K562 (cell line): ENCODE measurements around the gene SLC22A23. TPM values are rescaled to one million over a fixed set of nuclear protein-coding genes. Genes with fewer than 3 reads are reported as not detected.
A peak's percentile ranks its signal among the peaks of the same experiment; 100 is the strongest.

ENCODE experiments used
- ATAC-seq: fragments of 200-7000 bp; cut with Tn5 transposase; 3 replicates; pipeline ENCODE4 v1.9.1; 2020; ENCODE audit warnings: moderate library complexity
- BruUV-seq: library from RNA; stranded (reverse); fragments of 400-500 nt; replicated peaks from 2 replicates; lab custom pipeline; 2021; lab: Mats Ljungman, UMichigan
- CTCF ChIA-PET: fragments of 300-600 bp; formaldehyde crosslinking; extraction: SDS; loops from one replicate; lab custom pipeline; 2021; ENCODE audit warnings: low intra/inter-chr PET ratio; lab: Yijun Ruan, JAX
- POLR2A ChIA-PET: fragments of 300-600, 350-650 bp; sonication (Branson Sonifier 250); formaldehyde crosslinking; extraction: SDS; loops from one replicate; lab custom pipeline; 2021; ENCODE audit warnings: antibody characterized with exemption, inconsistent platforms; lab: Yijun Ruan, JAX
- DNase-seq, 4 experiments: peaks; one replicate each; pipeline versions ENCODE4 v3.0.0 to v3.0.0-alpha.2; 2011 to 2018; ENCODE audit warnings: low spot score in 3 of 4, mixed read lengths in 3 of 4; ENCODE audit errors: extremely low read depth in 1 of 4
- FAIRE-seq: peaks from 2 replicates; lab custom pipeline; 2011; peaks lifted over from hg19 to GRCh38; lab: Jason Lieb, UNC
- H2AFZ ChIP-seq: 2 replicates; pipeline ENCODE4 v1.6.0; 2011; ENCODE audit warnings: low read depth, low read length, control low read depth, inconsistent platforms
- H3K27ac ChIP-seq: fragments of 200-600 bp; 3 replicates; pipeline ENCODE4 v1.8.0; 2011; ENCODE audit warnings: low read depth, mild to moderate bottlenecking, control low read depth, inconsistent platforms, low read length, moderate library complexity, mixed read lengths; ENCODE audit errors: extremely low read depth
- H3K27me3 ChIP-seq, 2 experiments: fragments of 300-600 bp in 1 of 2; 2 replicates in 1 of 2; 3 replicates in 1 of 2; pipeline versions ENCODE4 v1.6.0 to v1.8.0; 2011; ENCODE audit warnings: inconsistent platforms in 2 of 2, low read length in 2 of 2, mild to moderate bottlenecking in 1 of 2, mixed read lengths in 1 of 2, moderate library complexity in 1 of 2; ENCODE audit not compliant: control insufficient read depth in 2 of 2, insufficient read depth in 2 of 2
- H3K36me3 ChIP-seq: fragments of 300-600 bp; 3 replicates; pipeline ENCODE4 v1.8.0; 2011; ENCODE audit warnings: mild to moderate bottlenecking, low read length, inconsistent platforms; ENCODE audit not compliant: control insufficient read depth, insufficient read depth
- H3K4me1 ChIP-seq, 2 experiments: fragments of 200-600 bp in 1 of 2; replicated peaks in 1 of 2; 2 replicates in 1 of 2; 3 replicates in 1 of 2; pipeline versions ENCODE4 v1.5.1 to v1.8.0; 2011; ENCODE audit warnings: inconsistent platforms in 2 of 2, low read length in 2 of 2, mild to moderate bottlenecking in 1 of 2, mixed read lengths in 1 of 2, moderate library complexity in 1 of 2; ENCODE audit not compliant: control insufficient read depth in 2 of 2, insufficient read depth in 2 of 2
- H3K4me2 ChIP-seq: 2 replicates; pipeline ENCODE4 v1.6.1; 2011; ENCODE audit warnings: low read length, control low read depth, inconsistent platforms, mixed read lengths; ENCODE audit not compliant: insufficient read depth
- H3K4me3 ChIP-seq: fragments of 200-600 bp; sonication (generic), shearing (Covaris generic); 2 replicates; pipeline ENCODE4 v1.5.1; 2016; ENCODE audit warnings: control low read depth, inconsistent platforms
- H3K79me2 ChIP-seq: fragments of 200-600 bp; 3 replicates; pipeline ENCODE4 v1.8.0; 2011; ENCODE audit warnings: low read length, inconsistent platforms; ENCODE audit not compliant: control insufficient read depth, insufficient read depth
- H3K9ac ChIP-seq, 2 experiments: 2 replicates each; pipeline versions ENCODE4 v1.6.0 to v1.6.1; 2011; ENCODE audit warnings: low read depth in 2 of 2, low read length in 2 of 2, control low read depth in 1 of 2, inconsistent platforms in 1 of 2, mild to moderate bottlenecking in 1 of 2, mixed read lengths in 1 of 2; ENCODE audit not compliant: insufficient read depth in 1 of 2
- H3K9me1 ChIP-seq: one replicate; pipeline ENCODE4 v1.6.0; 2011; ENCODE audit warnings: inconsistent platforms, mild to moderate bottlenecking, low read length, moderate library complexity; ENCODE audit not compliant: control insufficient read depth, insufficient read depth
- H3K9me3 ChIP-seq: replicated peaks from 2 replicates; pipeline ENCODE4 v1.5.1; 2011; ENCODE audit warnings: low read depth, low read length, inconsistent platforms; ENCODE audit not compliant: control insufficient read depth, insufficient read depth
- H4K20me1 ChIP-seq: replicated peaks from 2 replicates; pipeline ENCODE4 v1.6.1; 2011; ENCODE audit warnings: low read length, inconsistent platforms, mixed read lengths; ENCODE audit not compliant: control insufficient read depth, insufficient read depth
- ATF4 ChIP-seq: fragments of 450-650 bp; formaldehyde crosslinking; IDR thresholded peaks from 2 replicates; pipeline ENCODE4 v1.4.0; 2022; ENCODE audit warnings: mild to moderate bottlenecking, moderate library complexity
- MAZ ChIP-seq, 2 experiments: fragments of 450-650 bp in 1 of 2; sonication (generic) in 1 of 2; formaldehyde crosslinking; IDR thresholded peaks in 1 of 2; conservative IDR thresholded peaks in 1 of 2; 2 replicates each; pipeline versions ENCODE4 v1.4.0 to v1.5.0; 2020; ENCODE audit warnings: mild to moderate bottlenecking in 1 of 2, missing genetic modification reagents in 1 of 2
- SIN3A ChIP-seq, 2 experiments: fragments of 150-350 bp in 1 of 2; IDR thresholded peaks; 2 replicates each; pipeline ENCODE4 v1.6.1; 2011 to 2016; ENCODE audit warnings: borderline replicate concordance in 2 of 2, low read depth in 2 of 2, low read length in 2 of 2, mild to moderate bottlenecking in 2 of 2, moderate library complexity in 2 of 2; ENCODE audit not compliant: control insufficient read depth in 1 of 2
- SPI1 ChIP-seq: IDR thresholded peaks from 2 replicates; pipeline ENCODE4 v1.6.1; 2011; ENCODE audit warnings: low read depth, low read length, control low read depth, borderline replicate concordance
- ZNF699 ChIP-seq: fragments of 250-450 bp; sonication (Bioruptor Pico); IDR thresholded peaks from 2 replicates; pipeline ENCODE4 v1.8.0; 2021; ENCODE audit warnings: mild to moderate bottlenecking, moderate library complexity; ENCODE audit not compliant: insufficient replicate concordance
- ZNF785 ChIP-seq: fragments of 250-450 bp; sonication (Bioruptor Pico); IDR thresholded peaks from 2 replicates; pipeline ENCODE4 v1.4.0; 2020; ENCODE audit warnings: mild to moderate bottlenecking
- WGBS: fragments of 100-300 bp; shearing (Covaris generic); methylation state at CpG from one replicate; pipeline ENCODE4 v1.1.6; 2016; ENCODE audit warnings: low coverage, mixed read lengths; ENCODE audit not compliant: insufficient coverage; ENCODE audit errors: missing lambda C conversion rate; 5-methylcytosine and 5-hydroxymethylcytosine counted together
- in situ Hi-C: fragments of 300-500 bp; cut with MboI; formaldehyde crosslinking; loops from 4 replicates; pipeline ENCODE4 v1.15.0; 2018; ENCODE audit warnings: inconsistent platforms, mixed read lengths
- intact Hi-C: fragments of 100-400 bp; cut with micrococcal nuclease; formaldehyde crosslinking; loops from 2 replicates; pipeline ENCODE4 v1.14.2; 2022
- polyA plus RNA-seq, 8 experiments: library from polyadenylated mRNA; depleted of rRNA in 4 of 8; stranded (reverse) in 5 of 8; unstranded in 3 of 8; fragments of >200 nt; fragmentation: Nextera tagmentation in 2 of 8; fragmentation: Illumina TruSeq in 1 of 8; extraction: Ambion mirVana in 2 of 8; extraction: Trizol in 1 of 8; gene quantifications; 2 replicates each; pipeline versions ENCODE4 v1.2.1 to v1.2.3, GENCODE V29; 2011 to 2014; ENCODE audit warnings: inconsistent platforms in 1 of 8, missing spikeins in 1 of 8
- total RNA-seq, 7 experiments: library from RNA; depleted of rRNA in 6 of 7; stranded (reverse); fragments of >200 nt in 6 of 7; fragmentation: Illumina TruSeq in 2 of 7; extraction: Trizol in 2 of 7; gene quantifications; 2 replicates each; pipeline versions ENCODE4 v1.2.1 to v1.2.3, GENCODE V29; 2011 to 2021; ENCODE audit warnings: low replicate concordance in 1 of 7

SLC22A23 gene
- total and polyA plus RNA-seq, 9 of the 15 experiments (the other 6 are each of a cell fraction or from before 2014, with no cell fraction given) = 0.30 to 8.7 (median 2.5) TPM

DNA sequence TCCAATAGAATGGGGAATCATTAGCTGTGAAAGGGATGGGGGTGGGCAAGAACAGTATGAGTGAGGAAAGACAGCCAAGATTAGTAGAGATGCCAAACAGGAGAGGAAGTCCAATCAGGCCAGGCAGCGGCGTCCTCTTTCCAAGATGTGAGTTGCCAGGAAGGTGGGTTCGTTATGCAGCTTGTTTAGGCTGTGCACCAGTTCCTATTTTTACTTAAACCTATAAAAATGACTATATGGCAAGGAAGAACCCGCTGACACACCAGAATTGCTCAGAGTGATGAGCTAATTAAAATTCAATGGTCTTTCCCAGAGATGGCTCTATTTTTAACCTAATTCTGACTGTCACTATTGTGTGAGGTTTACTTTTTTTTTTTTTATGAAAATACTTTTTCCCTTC lies 88.2 kb downstream of the SLC22A23 start:
- CTCF ChIA-PET = no interaction called here
- no peak for FAIRE-seq

GRCh38 chr6:3367630-3368029 lies 89.2 kb downstream of the SLC22A23 start:
- Histone ChIP-seq H4K20me1 (no peaks in the 10 kb centered on the region), H3K27me3 (no peaks in the 10 kb centered on the region), H3K79me2 (no peaks in the 10 kb centered on the region), H3K9me1 (no peaks in the 10 kb centered on the region), H3K9ac (no peak overlapping the region), H2AFZ (no peak overlapping the region), H3K27ac (no peak overlapping the region), H3K4me1 (peaks cover 6 to 22% of the 10 kb centered on the region in 2 experiments; a peak in 4 of 5 replicates), H3K4me3 (no peak overlapping the region), H3K9me3 (no peaks in the 10 kb centered on the region), H3K36me3 (no peaks in the 10 kb centered on the region), H3K4me2 (no peak overlapping the region)
- BruUV-seq = no TSS peak
- DNase-seq = no peak
- in situ Hi-C loops (no loop called here), intact Hi-C loops (no loop called here)
- 66% methylated on average over 5 of the region's 5 CpGs for WGBS
- CTCF ChIA-PET = no interaction called here
- no peak for FAIRE-seq
- POLR2A ChIA-PET = no interaction called here
- no peak for ATAC-seq
- TF ChIP-seq ZNF785 (CRISPR knock-in tag) (no peak), ZNF699 (CRISPR knock-in tag) (no peak), SPI1 (0 out of 2 replicates have a peak, but pooled peaks have one; percentile 10)

More for the DNA sequence above, 88.2 kb downstream of the SLC22A23 start:
- Histone ChIP-seq H3K9ac (no peak overlapping the region), H4K20me1 (no peaks in the 10 kb centered on the region), H3K27me3 (no peaks in the 10 kb centered on the region), H2AFZ (no peak overlapping the region), H3K4me3 (no peak overlapping the region), H3K9me1 (no peaks in the 10 kb centered on the region), H3K27ac (no peak overlapping the region), H3K9me3 (no peaks in the 10 kb centered on the region), H3K4me1 (peaks cover 6 to 13% of the 10 kb centered on the region in 2 experiments; a peak in 4 of 5 replicates), H3K4me2 (no peak overlapping the region), H3K36me3 (no peaks in the 10 kb centered on the region), H3K79me2 (no peaks in the 10 kb centered on the region)
- DNase-seq (no peak), ATAC-seq (no peak)
- in situ Hi-C loops (no loop called here), intact Hi-C loops (no loop called here)
- no TSS peak for BruUV-seq
- TF ChIP-seq ATF4 (CRISPR knock-in tag) = no peak
- TF ChIP-seq MAZ (CRISPR knock-in tag; conservative IDR thresholded peaks at IDR 0.05 in 1 of 2, IDR thresholded peaks at IDR 0.05 in 1 of 2) = no peak
- TF ChIP-seq SIN3A (IDR thresholded peaks at IDR 0.05; ENCODE audit: borderline replicate concordance in 2 of 2, control insufficient read depth in 1 of 2, low read depth in 2 of 2, low read length in 2 of 2) = no peak
- 0 out of 2 replicates have a peak, but pooled peaks have one; percentile 11 for TF ChIP-seq SPI1
- WGBS = 36% methylated on average over 4 of the region's 4 CpGs
- POLR2A ChIA-PET = no interaction called here
